Neural progenitor cell (in vitro differentiated cells): Measurements from ENCODE around the gene UNC80.

Source experiments
- CTCF ChIP-seq: fragments of 200-600 bp; sonication (generic); IDR thresholded peaks from 2 replicates; pipeline ENCODE4 v1.5.1; 2017; ENCODE audit warnings: antibody characterized with exemption, mild to moderate bottlenecking
- EZH2 ChIP-seq: fragments of 200-600 bp; sonication (generic); IDR thresholded peaks from 2 replicates; pipeline ENCODE4 v1.6.1; 2017; ENCODE audit warnings: antibody characterized with exemption, mild to moderate bottlenecking, moderate library complexity

GRCh38 chr2:209907746-209908145 is 136.1 kb downstream of the UNC80 start:
- TF ChIP-seq CTCF (no peak), EZH2 (no peak)
